Skeletal muscle tissue (tissue), 4 donors: ENCODE measurements around the gene DNAJB4. TPM values are rescaled to one million over a fixed set of nuclear protein-coding genes. Genes with fewer than 3 reads are reported as not detected.

Experiments
- H3K27ac ChIP-seq: one replicate; pipeline ENCODE4 v1.7.0; 2013; ENCODE audit warnings: mild to moderate bottlenecking, low read depth, low read length, inconsistent platforms
- H3K27me3 ChIP-seq, 3 donors: one replicate each; pipeline ENCODE4 v1.7.0; 2013; ENCODE audit warnings: low read length in 3 of 3; ENCODE audit not compliant: control insufficient read depth in 3 of 3, insufficient read depth in 3 of 3
- H3K36me3 ChIP-seq, 3 donors: one replicate each; pipeline ENCODE4 v1.7.0; 2013; ENCODE audit warnings: low read length in 3 of 3; ENCODE audit not compliant: control insufficient read depth in 3 of 3, insufficient read depth in 3 of 3
- H3K4me1 ChIP-seq, 3 donors: one replicate each; pipeline ENCODE4 v1.7.0; 2013; ENCODE audit warnings: low read length in 3 of 3, mild to moderate bottlenecking in 3 of 3; ENCODE audit not compliant: control insufficient read depth in 3 of 3, insufficient read depth in 3 of 3
- H3K4me3 ChIP-seq, 3 donors: one replicate each; pipeline ENCODE4 v1.7.0; 2013; ENCODE audit warnings: low read length in 3 of 3
- H3K9ac ChIP-seq, 3 donors: one replicate each; pipeline ENCODE4 v1.7.0; 2013; ENCODE audit warnings: low read length in 3 of 3, mild to moderate bottlenecking in 3 of 3, moderate library complexity in 2 of 3, low read depth in 1 of 3
- H3K9me3 ChIP-seq, 3 donors: one replicate each; pipeline ENCODE4 v1.7.0; 2013; ENCODE audit warnings: low read length in 3 of 3; ENCODE audit not compliant: control insufficient read depth in 3 of 3
- total RNA-seq: library from RNA; depleted of rRNA; stranded (reverse); fragments of >200 nt; gene quantifications from one replicate; pipeline ENCODE4 v1.2.3, GENCODE V29; 2014
- donor health status: Osteomylitis.

The DNAJB4 gene
- total RNA-seq: 53.8 TPM

DNA sequence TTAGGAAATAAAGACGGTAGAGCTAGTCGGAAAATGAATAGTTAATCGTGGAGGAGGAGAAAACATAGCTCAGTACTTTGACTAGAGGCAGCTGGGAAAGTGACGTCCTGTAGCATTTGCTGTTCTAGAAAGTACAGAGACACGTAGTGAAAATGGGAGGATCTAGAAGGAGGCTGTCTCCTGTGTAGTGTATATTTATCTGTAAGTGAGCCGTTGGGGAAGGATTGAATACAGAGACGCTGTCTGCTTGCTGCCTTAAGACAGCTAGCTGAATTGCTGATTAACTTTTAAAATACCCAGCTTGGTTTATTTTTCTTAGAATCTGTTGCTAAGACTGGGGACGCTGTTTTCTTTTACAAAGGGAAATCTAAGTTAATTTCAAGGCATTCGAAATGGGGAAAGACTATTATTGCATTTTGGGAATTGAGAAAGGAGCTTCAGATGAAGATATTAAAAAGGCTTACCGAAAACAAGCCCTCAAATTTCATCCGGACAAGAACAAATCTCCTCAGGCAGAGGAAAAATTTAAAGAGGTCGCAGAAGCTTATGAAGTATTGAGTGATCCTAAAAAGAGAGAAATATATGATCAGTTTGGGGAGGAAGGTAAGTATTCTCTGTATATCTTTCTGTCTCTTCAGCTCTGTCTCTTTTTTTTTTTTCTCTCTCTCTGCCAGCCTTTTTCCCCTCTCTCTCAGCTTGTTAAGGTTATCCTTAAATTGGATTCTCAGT is at the start of gene DNAJB4:
Gene DNAJB4 (plus strand): TSS at position 221 of the 729 bp plus-strand sequence. CDS start 172 bp downstream, at position 393.
- Histone ChIP-seq H3K27me3 (no peaks in the 10 kb centered on the region), H3K4me1 (peaks cover 4 to 23% (median 11%) of the 10 kb centered on the region in 3 donors), H3K9me3 (no peaks in the 10 kb centered on the region), H3K9ac (peak within 1 kb of the TSS; percentile 79 to 99 (median 88)), H3K27ac (peak within 1 kb of the TSS; percentile 94), H3K36me3 (no peaks in the 10 kb centered on the region), H3K4me3 (peak within 1 kb of the TSS; percentile 70 to 96 (median 74))

DNA sequence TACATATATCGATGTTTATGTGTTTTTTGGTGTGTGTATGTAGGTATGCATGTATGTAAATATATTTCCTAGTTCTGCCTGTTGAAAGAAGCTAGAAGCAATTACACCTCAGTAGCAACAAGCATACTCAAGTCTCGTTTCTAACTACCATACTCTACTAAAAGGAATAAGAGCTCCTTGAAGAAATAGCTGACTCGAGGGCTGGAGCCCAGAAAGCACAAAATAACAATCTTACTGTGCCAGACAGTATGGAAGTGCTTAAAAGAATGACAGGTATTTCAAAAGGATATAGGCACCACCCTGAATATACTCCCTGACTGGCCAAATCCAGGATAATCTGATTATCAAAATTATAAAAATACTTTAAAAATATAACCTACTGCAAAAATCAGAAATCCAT is 49.0 kb upstream of the DNAJB4 start:
- Histone ChIP-seq H3K27me3 (no peaks in the 10 kb centered on the region), H3K9me3 (no peaks in the 10 kb centered on the region), H3K4me1 (no peaks in the 10 kb centered on the region), H3K4me3 (no peak overlapping the region), H3K27ac (no peak overlapping the region), H3K9ac (no peak overlapping the region), H3K36me3 (peaks cover 37 to 85% (median 72%) of the 10 kb centered on the region in 3 donors)

DNA sequence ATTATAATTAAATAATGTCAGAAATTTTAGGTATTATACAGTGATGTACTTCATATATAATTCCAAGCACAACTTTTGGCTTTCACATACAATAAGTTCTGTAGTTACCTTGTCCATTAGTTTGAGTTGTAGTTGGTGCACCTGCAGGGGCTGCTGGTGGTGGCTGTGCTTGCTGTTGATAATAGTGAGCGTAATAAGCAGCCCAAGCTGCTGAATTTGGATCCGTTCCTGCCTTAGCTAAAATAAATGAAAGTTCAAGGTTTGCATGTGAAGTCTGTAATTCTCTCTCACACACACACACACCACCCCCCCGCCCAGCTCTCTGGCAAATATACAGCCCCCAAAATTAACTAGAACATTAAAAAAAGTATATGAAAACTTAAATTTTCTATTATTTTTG is 48.3 kb upstream of the DNAJB4 start:
- H3K9me3 ChIP-seq: no peaks in the 10 kb centered on the region
- peaks cover 38 to 87% (median 72%) of the 10 kb centered on the region in 3 donors for H3K36me3 ChIP-seq
- H3K4me1 ChIP-seq: no peaks in the 10 kb centered on the region

DNA sequence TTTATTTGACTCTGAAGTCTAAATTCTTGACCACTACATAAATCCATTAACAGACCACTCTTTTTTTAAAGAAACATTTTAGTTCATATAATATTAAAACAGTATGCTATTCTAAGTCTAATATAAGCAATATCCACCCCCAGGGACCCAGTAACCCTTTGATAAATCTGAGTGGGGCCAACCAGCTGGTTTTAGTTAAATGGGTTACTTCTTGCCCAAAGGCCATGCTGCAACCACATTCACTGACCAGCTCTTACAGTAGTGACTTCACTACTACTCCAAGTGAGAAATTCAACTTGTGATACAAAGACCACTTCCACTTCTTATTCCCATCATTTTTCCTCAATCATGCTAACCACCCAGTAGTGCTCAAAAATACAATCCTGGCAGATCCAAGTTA is 46.3 kb upstream of the DNAJB4 start:
- H3K4me3 ChIP-seq: no peak overlapping the region
- no peaks in the 10 kb centered on the region for H3K4me1 ChIP-seq
- H3K9ac ChIP-seq: no peak overlapping the region
- peaks cover 50 to 94% (median 81%) of the 10 kb centered on the region in 3 donors for H3K36me3 ChIP-seq
- H3K27me3 ChIP-seq: no peaks in the 10 kb centered on the region
- no peaks in the 10 kb centered on the region for H3K9me3 ChIP-seq
- no peak overlapping the region for H3K27ac ChIP-seq

More for the DNA sequence above, 48.3 kb upstream of the DNAJB4 start:
- H3K27ac ChIP-seq: no peak overlapping the region
- H3K9ac ChIP-seq: no peak overlapping the region
- H3K4me3 ChIP-seq: no peak overlapping the region
- H3K27me3 ChIP-seq: no peaks in the 10 kb centered on the region

DNA sequence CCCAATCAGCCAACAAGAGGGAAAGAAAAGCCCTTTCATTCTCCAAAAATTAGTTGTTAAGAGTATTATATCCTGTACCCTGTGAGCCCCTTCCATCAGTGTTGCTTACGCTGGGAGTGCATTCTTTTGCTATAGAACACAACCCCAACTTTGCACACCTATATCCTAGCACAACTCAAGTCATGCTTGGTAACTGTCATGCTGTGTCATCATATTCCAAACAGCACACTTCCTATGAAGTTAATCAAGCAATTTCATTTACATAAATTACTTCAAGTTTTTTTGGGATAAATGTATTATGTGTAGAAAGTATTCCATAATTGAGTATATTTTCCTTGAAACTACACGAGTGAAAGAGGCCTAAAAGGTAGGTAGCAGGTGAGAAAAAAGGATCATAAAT is 45.9 kb upstream of the DNAJB4 start:
- Histone ChIP-seq H3K27ac (no peak overlapping the region), H3K36me3 (peaks cover 54 to 96% (median 82%) of the 10 kb centered on the region in 3 donors), H3K27me3 (no peaks in the 10 kb centered on the region), H3K4me1 (no peaks in the 10 kb centered on the region), H3K9me3 (no peaks in the 10 kb centered on the region), H3K4me3 (no peak overlapping the region), H3K9ac (no peak overlapping the region)

DNA sequence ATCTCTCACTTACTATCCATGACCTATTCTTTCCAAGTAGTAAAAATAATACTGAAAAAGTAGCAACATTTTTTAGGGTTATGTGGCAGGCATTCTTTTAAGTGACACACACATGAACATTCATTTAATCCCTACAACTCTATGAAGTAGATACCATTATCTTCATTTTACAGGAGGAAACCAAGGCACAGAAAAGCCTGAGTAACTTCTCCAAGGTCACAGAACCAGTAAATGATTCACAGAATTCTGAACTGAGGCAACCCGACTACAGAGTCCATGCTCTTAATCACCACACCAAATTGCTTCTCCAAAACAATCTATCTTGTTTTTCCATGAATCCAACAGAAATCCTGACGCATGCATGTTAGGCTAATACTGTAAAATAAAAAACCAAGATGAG is 43.3 kb upstream of the DNAJB4 start:
- H3K27ac ChIP-seq: no peak overlapping the region
- H3K27me3 ChIP-seq: no peaks in the 10 kb centered on the region
- no peak overlapping the region for H3K9ac ChIP-seq
- peaks cover 52 to 92% (median 78%) of the 10 kb centered on the region in 3 donors for H3K36me3 ChIP-seq
- H3K9me3 ChIP-seq: no peaks in the 10 kb centered on the region
- H3K4me1 ChIP-seq: no peaks in the 10 kb centered on the region
- H3K4me3 ChIP-seq: no peak overlapping the region

DNA sequence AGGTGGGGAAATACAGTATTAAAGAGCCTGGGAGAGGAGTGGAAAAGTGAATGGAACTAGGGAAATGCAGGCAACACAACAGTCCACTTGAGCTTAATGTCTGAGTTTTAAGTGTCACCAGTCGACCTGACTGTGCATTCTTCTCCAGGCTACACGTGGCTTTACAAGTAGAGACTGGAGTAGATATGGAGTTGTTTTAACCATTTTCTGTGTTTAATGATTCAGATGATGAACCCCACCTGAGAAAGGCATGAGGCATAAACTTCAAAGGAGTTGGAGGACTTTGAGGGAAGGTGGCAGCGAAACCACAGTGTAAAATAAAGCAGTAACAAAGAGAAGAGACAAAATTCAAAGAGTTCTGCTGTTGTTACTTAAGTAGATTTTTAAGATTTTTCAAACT is 38.4 kb upstream of the DNAJB4 start:
- Histone ChIP-seq H3K27me3 (no peaks in the 10 kb centered on the region), H3K4me1 (no peaks in the 10 kb centered on the region), H3K4me3 (no peak overlapping the region), H3K9me3 (no peaks in the 10 kb centered on the region), H3K9ac (no peak overlapping the region), H3K36me3 (peaks cover 36 to 70% (median 68%) of the 10 kb centered on the region in 3 donors), H3K27ac (no peak overlapping the region)

DNA sequence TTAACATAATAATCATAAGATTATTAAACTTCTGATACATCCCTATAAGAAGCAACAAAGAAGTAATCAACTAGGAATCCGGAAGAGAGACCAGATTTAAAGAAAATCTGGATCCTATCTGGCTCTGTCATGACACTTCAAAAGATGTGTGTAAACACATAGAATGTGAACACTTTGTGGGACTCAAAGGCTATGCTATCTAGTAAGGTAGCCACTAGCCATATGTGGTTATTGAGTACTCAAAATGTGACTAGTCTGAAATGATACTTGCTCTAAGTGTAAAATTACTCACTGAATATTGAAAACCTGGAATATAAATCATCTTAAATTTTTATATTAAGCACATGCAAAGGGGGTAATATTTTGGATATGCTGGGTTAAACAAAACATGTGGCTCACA is 34.5 kb upstream of the DNAJB4 start:
- Histone ChIP-seq H3K4me1 (peaks cover 6 to 10% (median 9%) of the 10 kb centered on the region in 3 donors), H3K27ac (no peak overlapping the region)

DNA sequence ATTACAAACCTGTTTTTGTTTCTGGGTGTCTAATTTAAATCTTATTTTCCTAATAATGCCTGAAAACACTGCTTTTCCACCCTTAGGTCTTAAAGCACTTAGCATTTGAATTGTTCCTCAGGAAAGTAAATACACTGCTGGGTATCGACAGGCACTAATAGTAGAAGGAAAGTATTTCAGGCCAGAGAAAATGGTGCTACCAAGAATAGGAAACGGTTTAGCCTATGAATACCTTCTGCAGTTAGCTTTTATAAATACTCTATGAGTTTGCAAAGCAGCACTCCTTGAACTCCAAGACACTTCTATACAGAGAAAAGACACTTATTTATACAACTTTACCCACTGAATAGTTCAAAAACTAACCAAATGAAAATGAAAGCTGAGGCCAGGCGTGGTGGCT is 32.7 kb upstream of the DNAJB4 start:
- Histone ChIP-seq H3K27me3 (no peaks in the 10 kb centered on the region), H3K9me3 (no peaks in the 10 kb centered on the region), H3K4me1 (peaks cover 10 to 25% (median 24%) of the 10 kb centered on the region in 3 donors), H3K36me3 (peaks cover 0 to 24% (median 16%) of the 10 kb centered on the region in 3 donors), H3K4me3 (no peak overlapping the region), H3K27ac (no peak overlapping the region), H3K9ac (no peak overlapping the region)

More for the DNA sequence above, 34.5 kb upstream of the DNAJB4 start:
- Histone ChIP-seq H3K9ac (no peak overlapping the region), H3K4me3 (no peak overlapping the region), H3K36me3 (peaks cover 9 to 35% (median 30%) of the 10 kb centered on the region in 3 donors), H3K9me3 (no peaks in the 10 kb centered on the region), H3K27me3 (no peaks in the 10 kb centered on the region)

DNA sequence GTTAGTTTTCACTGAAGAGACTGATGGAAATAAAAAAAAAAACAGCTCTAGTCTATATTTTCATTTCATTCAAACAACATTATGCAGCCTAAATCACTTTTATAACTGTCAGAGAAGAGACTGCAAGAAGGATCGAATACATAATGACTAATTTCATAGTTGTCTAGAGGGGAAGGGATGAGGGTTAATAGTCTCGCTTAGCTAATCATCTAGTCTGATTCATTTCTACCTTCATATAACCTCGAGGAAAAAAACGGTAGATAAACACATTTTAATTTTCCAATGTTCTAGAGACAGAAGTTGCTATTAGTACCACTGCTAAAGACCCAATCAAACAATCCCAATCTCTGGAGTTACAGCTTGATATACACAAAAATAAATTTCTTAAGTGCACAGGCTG is 29.4 kb upstream of the DNAJB4 start:
- Histone ChIP-seq H3K9me3 (no peaks in the 10 kb centered on the region), H3K27ac (peak overlapping the region; percentile 4), H3K4me1 (peaks cover 14 to 32% (median 26%) of the 10 kb centered on the region in 3 donors), H3K27me3 (no peaks in the 10 kb centered on the region), H3K4me3 (peak overlapping the region in 1 of 3 donors; percentile 8), H3K36me3 (peaks cover 0 to 5% (median 0%) of the 10 kb centered on the region in 3 donors), H3K9ac (peak overlapping the region in 1 of 3 donors; percentile 7)
